C1 segment of cervical spinal cord (tissue), 14 donors: ENCODE data around the gene TTC28.

Experiments
- DNase-seq, 14 donors: peaks; one replicate each; lab custom pipeline; 2025; lab: John Stamatoyannopoulos, UW

Gene TTC28

GRCh38 chr22:28442264-28442710 is 237.4 kb downstream of the TTC28 start:
- peak in 12 of 14 donors; percentile 39 to 87 (median 64) for DNase-seq

DNA sequence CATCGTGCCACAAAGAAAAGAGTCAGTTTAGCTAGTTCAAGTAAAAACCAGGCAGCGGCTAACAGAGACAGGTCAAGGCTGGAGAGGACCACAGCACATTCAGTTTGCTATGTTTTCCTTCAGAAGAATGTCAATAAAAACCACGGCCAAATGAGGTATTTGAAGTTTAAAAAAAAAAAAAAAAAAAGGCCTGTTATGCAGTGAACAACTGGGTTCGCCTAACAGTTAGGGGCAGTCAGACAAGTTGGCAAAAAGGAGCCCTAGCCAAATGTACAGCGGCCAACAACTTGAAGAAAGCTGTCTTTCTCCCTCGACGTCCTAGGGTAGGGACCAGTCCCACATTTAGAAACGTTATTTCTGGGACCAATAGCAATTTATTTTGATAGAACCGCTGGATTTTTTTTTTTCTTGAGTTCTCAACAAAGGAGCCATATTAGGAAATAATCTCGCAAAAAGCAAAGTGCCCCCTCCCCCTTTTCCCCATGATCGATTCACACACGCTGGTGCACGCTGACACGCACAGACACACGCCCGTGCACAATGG is 237.8 kb downstream of the TTC28 start:
- DNase-seq: peak in 2 of 14 donors; percentile 13 to 46

DNA sequence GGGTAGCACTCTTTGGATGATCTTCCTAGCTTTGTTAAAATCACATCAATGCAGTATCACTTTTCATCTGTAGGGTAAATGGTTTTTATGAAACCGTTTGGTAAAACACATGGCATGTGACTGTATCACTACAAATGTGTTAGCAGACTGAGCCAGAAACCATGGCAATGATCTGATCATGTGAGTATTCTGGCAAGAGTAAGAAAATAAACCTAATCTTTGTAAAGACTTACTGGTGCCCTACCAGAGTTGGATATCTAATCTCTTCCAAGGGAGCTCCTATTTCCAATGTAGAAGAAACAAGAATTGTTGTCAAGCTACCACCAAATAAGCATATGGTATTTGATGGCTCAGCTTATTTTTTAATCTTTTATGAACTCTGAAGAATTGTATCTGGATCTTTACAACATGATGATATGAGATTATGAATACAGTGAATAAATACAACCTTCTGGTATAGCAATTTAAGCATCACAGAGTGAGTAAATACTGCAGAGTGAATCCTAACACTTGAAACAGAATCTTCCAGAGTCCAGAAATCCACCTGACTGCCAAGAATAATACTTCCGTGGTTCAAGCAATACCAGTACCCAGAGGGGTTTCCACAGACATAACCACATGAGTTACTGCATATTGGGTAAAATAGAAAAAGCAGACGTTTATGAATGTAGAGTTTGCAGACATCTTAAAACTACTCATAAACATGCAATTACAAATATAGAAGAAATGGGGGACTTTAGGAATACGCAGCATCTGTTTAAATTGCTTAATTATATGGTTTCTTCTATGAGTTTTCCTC is 238.8 kb downstream of the TTC28 start:
- DNase-seq: peak in 1 of 14 donors; percentile 7

DNA sequence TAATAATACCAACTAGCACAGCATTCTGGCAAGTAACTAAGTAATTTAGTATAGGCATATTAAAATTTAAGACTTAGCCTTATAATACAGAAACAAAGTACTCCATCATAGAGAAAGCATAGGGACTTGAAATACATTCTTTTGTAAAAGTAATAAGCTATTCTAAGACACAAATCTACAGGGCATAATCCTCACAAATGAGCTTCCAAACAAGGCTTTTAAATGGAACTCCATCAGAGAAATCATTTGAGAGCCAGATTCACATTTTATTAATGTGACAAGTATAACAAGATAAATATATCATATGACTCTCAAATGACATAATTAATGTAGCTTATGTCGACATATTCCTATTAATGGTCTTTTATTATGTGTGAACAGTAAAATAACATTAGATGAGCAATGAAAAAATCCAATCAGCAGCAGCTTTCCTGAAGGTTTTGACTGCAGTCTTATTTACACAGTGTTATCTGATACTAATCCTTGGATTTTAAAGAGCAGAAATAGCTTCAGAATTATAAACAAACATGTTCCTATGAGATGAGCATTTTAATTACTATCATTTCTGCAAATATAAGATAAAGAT is 241.4 kb downstream of the TTC28 start:
- no peak for DNase-seq

DNA sequence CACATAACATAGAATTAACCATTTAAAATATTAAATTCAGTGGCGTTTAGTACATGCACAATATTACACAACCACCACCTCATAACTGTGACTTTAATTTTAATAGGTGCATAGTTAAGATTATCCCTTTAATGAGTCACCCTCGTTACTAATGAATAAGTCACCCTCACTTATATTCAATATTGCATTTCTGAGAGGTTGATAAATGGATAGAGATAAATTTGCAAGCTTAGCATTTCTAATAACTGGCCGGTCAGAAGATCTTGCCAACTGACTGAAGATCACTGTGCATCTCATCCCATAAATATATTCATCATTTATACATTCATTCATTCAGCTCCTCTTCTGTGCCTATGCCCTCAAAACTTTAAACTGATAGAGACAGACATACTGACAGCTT is 243.7 kb downstream of the TTC28 start:
- no peak for DNase-seq

- DNase-seq: peak in 1 of 14 donors; percentile 1
Observed at GRCh38 chr22:28435140-28435768, 244.4 kb downstream of the TTC28 start.

DNA sequence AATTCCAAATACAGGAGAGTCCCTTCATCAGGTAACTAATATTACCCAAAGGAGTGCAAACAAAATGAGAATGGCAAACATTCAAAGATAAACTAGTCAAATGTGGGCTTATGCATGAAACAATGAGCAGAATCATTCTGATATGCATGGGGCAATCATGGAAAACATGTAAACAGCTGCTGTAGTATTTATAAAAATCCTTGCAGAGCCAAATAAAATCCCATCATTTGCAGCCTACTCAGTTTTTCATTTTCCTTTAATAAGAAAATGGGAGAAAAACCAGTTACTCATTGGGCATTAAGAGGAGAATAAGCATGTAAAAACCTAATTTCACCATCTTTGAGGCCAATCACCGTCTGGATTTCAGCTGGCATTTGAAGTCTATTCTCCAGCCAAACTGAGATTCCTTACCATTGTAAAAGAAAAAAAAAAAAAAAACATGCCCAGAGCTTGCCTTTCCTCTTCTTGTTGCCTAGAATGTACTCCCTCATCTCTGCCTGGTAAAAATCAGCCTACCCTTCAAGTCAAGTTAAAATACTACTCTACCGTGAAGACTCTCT is 249.1 kb downstream of the TTC28 start:
- no peak for DNase-seq

- DNase-seq: no peak
Observed at GRCh38 chr22:28429711-28430110, 249.9 kb downstream of the TTC28 start.

- no peak for DNase-seq
Observed at GRCh38 chr22:28428271-28428670, 251.4 kb downstream of the TTC28 start.

DNA sequence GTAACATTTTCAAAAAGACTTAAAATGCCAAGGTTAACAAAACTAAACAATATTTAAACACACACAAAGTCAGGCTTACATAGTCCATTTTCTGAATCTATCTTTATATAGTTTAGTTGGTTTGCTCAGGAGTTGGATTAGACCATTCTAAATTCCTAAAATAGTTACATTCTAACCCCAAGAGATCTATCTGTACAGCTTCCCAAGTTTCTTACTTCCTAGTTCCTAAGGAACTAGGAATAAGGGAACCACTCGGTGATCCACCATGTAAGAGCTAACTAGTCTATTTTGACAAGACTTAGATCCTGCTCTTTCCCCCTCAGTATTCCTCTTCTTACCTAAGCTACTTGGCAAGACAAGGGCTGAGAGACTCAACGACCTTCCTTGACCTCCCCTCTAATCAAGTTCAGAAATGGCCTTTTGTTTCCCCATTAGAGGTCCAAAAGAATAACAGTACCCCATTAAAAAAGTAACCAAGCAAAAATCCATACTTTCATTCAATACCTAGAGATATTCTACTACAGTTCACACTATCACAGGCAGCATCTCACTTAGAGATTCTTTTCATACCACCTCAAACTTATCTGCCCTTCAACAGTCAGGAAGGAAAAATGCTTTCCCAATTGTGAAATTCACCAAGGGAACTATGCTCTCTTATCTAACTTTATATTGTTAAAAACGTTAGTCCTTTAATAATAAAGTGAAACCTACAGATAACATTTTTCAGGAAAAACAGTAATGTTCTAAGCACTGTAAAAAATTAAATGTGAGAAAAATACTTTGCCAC is 253.1 kb downstream of the TTC28 start:
- DNase-seq: no peak

DNA sequence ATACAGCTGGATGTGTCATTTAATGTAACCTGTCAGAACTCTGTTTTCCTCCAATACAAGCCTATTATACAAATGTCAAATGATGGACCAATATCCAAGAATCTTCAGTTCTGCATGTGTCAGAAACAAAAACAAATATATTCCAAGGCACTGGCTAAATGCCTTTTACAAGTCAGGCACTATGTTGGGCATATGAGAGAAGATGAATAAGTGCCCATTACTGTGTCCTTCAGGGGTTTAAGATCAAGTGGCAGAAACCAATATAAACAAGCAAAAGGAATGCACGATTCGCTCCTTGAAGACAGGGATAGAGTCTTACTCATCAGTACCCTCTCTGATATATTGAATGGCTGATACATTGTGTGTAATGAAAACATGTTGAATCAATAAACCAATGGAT is 254.4 kb downstream of the TTC28 start:
- DNase-seq: no peak

DNA sequence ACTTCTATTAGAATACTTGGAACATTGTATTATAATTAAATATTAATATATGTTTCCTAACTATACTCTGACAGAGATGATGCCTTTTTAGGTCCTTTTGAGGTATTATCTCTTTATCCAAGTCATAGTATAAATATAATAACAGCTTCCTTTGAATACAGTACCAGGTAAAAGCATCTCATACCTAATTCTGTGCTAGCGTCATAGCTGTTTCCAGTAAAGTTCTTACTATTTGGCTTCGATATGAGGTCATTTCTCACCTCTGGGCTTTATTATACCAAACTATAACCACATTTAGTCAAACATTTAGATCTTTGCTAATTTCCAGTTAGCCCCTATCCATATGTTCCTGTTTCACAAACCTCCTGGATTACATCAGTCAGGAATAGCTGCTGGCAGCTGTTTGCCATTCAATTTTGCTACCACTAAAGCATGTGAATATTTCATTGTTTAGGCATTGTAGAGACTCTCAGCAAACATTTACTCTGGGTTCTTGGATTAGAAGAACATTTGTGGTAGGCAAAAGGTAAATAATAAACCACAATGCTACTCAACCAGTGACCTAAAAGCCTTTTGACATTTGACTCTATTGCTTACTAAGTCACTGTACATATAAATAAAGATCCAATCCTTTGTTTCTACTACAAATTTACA is 255.1 kb downstream of the TTC28 start:
- DNase-seq: no peak

GRCh38 chr22:28419919-28420318 is 259.7 kb downstream of the TTC28 start:
- no peak for DNase-seq

DNA sequence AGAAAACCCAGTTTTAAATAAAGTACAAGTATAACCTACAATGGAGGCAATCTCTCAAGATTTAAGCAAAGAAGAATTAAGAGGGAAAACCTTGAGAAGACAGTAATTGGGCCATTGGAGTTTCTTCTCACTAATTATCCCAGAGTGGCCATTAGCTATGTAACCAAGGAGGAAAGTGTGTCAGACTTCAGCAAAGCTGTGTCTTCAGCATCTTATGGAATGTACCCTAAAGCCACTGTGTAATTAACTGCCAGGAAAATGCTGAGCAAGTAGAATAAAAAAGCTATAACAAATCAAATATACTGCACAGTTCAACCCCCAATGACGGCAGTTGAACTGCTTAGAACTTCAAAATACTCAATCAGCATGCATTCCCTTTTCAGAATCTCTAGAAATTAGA is 261.6 kb downstream of the TTC28 start:
- no peak for DNase-seq

DNA sequence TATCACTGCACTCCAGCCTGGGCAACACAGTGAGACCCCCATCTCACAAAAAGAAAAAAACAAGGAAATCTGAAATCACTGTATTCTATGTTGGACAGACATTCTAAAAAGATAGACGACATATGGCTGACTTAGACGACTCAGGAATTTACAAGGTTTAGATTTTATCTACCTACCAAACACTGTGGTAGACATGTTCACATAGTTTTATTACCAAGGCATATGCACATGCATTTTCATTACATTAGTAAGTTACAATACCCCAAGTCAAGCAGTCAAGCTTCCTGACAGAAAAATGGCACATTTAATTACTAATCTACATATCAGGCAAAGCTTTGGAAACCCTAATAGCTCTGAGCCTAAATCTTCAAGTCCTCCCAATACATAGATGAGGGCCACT is 262.2 kb downstream of the TTC28 start:
- no peak for DNase-seq

DNA sequence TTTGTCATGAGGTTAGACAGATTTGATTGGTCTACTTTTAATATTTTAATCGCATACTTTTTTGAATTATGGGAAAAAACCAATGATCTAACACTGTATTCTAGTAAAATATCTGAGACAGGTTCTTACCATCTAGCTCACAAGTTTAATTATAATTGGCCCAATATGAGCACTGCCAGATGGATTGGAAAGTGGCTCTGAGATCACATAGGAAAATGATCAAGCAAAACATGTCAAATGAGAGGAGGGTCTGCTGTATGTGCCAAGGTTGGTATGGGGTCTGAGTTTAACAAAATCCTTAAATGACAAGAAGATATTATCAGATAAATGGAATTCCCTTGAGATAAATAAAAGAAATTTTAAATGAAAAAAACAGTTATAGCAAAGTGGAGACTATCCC is 264.7 kb downstream of the TTC28 start:
- no peak for DNase-seq

DNA sequence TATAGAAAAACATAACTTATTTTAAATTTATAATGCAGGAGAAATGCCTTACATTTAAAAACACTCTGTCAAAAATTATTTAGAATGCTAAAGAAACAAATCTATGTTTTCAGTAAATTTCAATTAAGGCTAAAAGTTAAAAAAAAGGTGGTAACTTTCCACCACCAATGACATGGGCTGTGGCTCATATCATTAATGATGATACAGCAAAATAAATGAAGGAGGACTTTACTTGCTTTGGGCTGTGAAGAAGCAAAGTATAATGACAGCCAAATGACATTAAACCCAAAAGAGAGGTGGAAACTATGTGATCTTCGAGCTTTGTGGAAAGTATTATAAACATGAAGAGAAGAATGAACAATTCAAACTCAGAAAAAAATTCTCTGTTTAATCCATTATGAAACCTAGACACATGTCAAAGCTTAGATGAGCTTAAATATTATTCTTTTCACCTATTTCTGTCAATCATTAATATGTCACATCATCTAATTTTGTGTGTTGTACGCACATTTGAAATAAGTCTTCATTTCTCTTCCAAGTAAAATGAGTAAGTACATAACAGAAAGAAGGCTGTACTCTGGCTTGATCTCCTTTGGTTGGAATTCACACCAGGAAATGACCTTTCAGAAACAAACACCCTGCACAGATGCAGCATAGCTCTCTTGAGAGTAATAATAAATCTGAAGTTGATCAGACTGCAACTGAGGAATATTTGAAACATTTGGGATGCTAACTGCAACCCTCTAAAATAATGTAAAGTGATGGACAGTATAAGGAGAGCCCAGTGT is 265.8 kb downstream of the TTC28 start:
- no peak for DNase-seq

- DNase-seq: no peak
Observed at GRCh38 chr22:28412109-28412508, 267.5 kb downstream of the TTC28 start.

DNA sequence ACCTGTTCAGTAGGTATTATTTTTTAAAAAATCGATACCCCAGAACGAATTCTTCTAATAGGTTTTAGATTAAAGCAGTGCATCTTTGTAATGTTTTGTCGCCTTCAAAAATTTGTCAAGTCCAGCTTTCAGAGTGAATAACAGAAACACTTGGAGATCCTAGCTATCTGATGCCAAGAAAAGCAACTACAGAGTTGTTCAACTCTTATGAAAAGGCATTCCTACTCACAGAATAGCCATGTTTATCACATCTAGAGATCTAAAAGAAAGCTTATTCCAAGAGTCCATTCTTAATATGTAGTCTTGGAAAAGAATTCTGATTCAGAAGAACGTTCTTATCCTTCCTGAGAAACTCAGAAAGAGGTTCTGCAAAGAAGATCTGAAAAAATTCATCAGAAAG is 268.5 kb downstream of the TTC28 start:
- no peak for DNase-seq
